ENCODE data around the gene NATD1. TPM values are rescaled to one million over a fixed set of nuclear protein-coding genes. Genes with fewer than 3 reads are reported as not detected.

Gene NATD1
- total and polyA plus RNA-seq, 9 of the 15 experiments (the other 6 are each of a cell fraction or from before 2014, with no cell fraction given) = 0.24 to 5.4 (median 1.6) TPM

- TF ChIP-seq POLR3G (IDR thresholded peaks at IDR 0.05; ENCODE audit: extremely low read depth, insufficient read length, insufficient replicate concordance) = no peak
- no peak for TF ChIP-seq ZNF785 (CRISPR knock-in tag; IDR thresholded peaks at IDR 0.05)
- TF ChIP-seq, protein P1, sequence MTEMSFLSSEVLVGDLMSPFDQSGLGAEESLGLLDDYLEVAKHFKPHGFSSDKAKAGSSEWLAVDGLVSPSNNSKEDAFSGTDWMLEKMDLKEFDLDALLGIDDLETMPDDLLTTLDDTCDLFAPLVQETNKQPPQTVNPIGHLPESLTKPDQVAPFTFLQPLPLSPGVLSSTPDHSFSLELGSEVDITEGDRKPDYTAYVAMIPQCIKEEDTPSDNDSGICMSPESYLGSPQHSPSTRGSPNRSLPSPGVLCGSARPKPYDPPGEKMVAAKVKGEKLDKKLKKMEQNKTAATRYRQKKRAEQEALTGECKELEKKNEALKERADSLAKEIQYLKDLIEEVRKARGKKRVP (CRISPR knock-in tag; IDR thresholded peaks at IDR 0.05) = no peak
- TF ChIP-seq, protein P2, sequence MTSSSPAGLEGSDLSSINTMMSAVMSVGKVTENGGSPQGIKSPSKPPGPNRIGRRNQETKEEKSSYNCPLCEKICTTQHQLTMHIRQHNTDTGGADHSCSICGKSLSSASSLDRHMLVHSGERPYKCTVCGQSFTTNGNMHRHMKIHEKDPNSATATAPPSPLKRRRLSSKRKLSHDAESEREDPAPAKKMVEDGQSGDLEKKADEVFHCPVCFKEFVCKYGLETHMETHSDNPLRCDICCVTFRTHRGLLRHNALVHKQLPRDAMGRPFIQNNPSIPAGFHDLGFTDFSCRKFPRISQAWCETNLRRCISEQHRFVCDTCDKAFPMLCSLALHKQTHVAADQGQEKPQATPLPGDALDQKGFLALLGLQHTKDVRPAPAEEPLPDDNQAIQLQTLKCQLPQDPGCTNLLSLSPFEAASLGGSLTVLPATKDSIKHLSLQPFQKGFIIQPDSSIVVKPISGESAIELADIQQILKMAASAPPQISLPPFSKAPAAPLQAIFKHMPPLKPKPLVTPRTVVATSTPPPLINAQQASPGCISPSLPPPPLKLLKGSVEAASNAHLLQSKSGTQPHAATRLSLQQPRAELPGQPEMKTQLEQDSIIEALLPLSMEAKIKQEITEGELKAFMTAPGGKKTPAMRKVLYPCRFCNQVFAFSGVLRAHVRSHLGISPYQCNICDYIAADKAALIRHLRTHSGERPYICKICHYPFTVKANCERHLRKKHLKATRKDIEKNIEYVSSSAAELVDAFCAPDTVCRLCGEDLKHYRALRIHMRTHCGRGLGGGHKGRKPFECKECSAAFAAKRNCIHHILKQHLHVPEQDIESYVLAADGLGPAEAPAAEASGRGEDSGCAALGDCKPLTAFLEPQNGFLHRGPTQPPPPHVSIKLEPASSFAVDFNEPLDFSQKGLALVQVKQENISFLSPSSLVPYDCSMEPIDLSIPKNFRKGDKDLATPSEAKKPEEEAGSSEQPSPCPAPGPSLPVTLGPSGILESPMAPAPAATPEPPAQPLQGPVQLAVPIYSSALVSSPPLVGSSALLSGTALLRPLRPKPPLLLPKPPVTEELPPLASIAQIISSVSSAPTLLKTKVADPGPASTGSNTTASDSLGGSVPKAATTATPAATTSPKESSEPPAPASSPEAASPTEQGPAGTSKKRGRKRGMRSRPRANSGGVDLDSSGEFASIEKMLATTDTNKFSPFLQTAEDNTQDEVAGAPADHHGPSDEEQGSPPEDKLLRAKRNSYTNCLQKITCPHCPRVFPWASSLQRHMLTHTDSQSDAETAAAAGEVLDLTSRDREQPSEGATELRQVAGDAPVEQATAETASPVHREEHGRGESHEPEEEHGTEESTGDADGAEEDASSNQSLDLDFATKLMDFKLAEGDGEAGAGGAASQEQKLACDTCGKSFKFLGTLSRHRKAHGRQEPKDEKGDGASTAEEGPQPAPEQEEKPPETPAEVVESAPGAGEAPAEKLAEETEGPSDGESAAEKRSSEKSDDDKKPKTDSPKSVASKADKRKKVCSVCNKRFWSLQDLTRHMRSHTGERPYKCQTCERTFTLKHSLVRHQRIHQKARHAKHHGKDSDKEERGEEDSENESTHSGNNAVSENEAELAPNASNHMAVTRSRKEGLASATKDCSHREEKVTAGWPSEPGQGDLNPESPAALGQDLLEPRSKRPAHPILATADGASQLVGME (CRISPR knock-in tag; IDR thresholded peaks at IDR 0.05) = no peak
- no peak for TF ChIP-seq MXI1 (IDR thresholded peaks at IDR 0.05; ENCODE audit: low read depth, low read length)
- TF ChIP-seq MED1 (CRISPR knock-in tag; IDR thresholded peaks at IDR 0.05; ENCODE audit: borderline replicate concordance) = no peak
- TF ChIP-seq TOE1 (IDR thresholded peaks at IDR 0.05; ENCODE audit: borderline replicate concordance) = no peak
- TF ChIP-seq TOE1 (CRISPR knock-in tag; IDR thresholded peaks at IDR 0.05; ENCODE audit: borderline replicate concordance, low read depth) = no peak
- TF ChIP-seq ZNF561 (CRISPR knock-in tag; conservative IDR thresholded peaks at IDR 0.05) = no peak
- no peak for TF ChIP-seq PHF21A (IDR thresholded peaks at IDR 0.05; ENCODE audit: borderline replicate concordance, low read depth)
Observed at GRCh38 chr17:21249086-21249795, 4.0 kb downstream of the NATD1 start (continued).

Measured in K562 (cell line).